DOHH2 (cell line): ENCODE data around the gene FAAP100.

ENCODE experiments used
- H3F3A ChIP-seq: fragments of 200-600 bp; sonication (generic), shearing (Covaris generic); 2 replicates; pipeline ENCODE4 v1.6.0; 2016; ENCODE audit warnings: antibody characterized with exemption, mild to moderate bottlenecking; ENCODE audit not compliant: control insufficient read depth, insufficient read depth
- H3K27ac ChIP-seq: fragments of 200-600 bp; sonication (generic); 2 replicates; pipeline ENCODE4 v1.5.1; 2014; ENCODE audit warnings: low read depth, mild to moderate bottlenecking, low read length, moderate library complexity
- H3K27me3 ChIP-seq: fragments of 200-600 bp; sonication (generic); 2 replicates; pipeline ENCODE4 v1.6.1; 2014; ENCODE audit warnings: mild to moderate bottlenecking, low read length, mixed read lengths; ENCODE audit not compliant: control insufficient read depth
- H3K36me3 ChIP-seq: fragments of 200-600 bp; sonication (generic); 2 replicates; pipeline ENCODE4 v1.6.1; 2014; ENCODE audit warnings: mild to moderate bottlenecking, low read length, moderate library complexity, mixed read lengths; ENCODE audit not compliant: control insufficient read depth
- H3K4me1 ChIP-seq: fragments of 200-600 bp; sonication (generic); 2 replicates; pipeline ENCODE4 v1.6.1; 2014; ENCODE audit warnings: mild to moderate bottlenecking, low read length, mixed read lengths; ENCODE audit not compliant: control insufficient read depth
- H3K4me2 ChIP-seq: fragments of 200-600 bp; sonication (generic); 2 replicates; pipeline ENCODE4 v1.6.0; 2014; ENCODE audit warnings: mild to moderate bottlenecking, low read length, moderate library complexity
- H3K4me3 ChIP-seq: fragments of 200-600 bp; sonication (generic); 2 replicates; pipeline ENCODE4 v1.5.1; 2014; ENCODE audit warnings: mild to moderate bottlenecking, low read length, mixed read lengths
- H3K79me2 ChIP-seq: fragments of 200-600 bp; sonication (generic); 2 replicates; pipeline ENCODE4 v1.6.1; 2014; ENCODE audit warnings: mild to moderate bottlenecking, low read length, mixed read lengths; ENCODE audit not compliant: control insufficient read depth
- H3K9me2 ChIP-seq: fragments of 200-600 bp; sonication (generic); replicated peaks from 2 replicates; pipeline ENCODE4 v1.6.1; 2014; ENCODE audit warnings: mild to moderate bottlenecking, low read length, mixed read lengths; ENCODE audit not compliant: control insufficient read depth
- H3K9me3 ChIP-seq: fragments of 200-600 bp; sonication (generic); 2 replicates; pipeline ENCODE4 v1.6.1; 2014; ENCODE audit warnings: antibody characterized with exemption, low read length, mixed read lengths; ENCODE audit not compliant: control insufficient read depth, insufficient read depth
- H4K20me1 ChIP-seq: fragments of 200-600 bp; sonication (generic); 2 replicates; pipeline ENCODE4 v1.6.0; 2014; ENCODE audit warnings: low read depth, mild to moderate bottlenecking, antibody characterized with exemption, low read length, moderate library complexity; ENCODE audit not compliant: control insufficient read depth, insufficient read depth
- CTCF ChIP-seq: fragments of 200-600 bp; sonication (generic); IDR thresholded peaks from one replicate; pipeline ENCODE4 v1.5.1; 2014; ENCODE audit warnings: antibody characterized with exemption, mild to moderate bottlenecking, low read depth, low read length; ENCODE audit not compliant: poor library complexity, severe bottlenecking
- EZH2phosphoT487 ChIP-seq: fragments of 200-600 bp; sonication (generic); IDR thresholded peaks from 2 replicates; pipeline ENCODE4 v1.6.1; 2017; ENCODE audit warnings: borderline replicate concordance, mild to moderate bottlenecking, antibody characterized with exemption, low read length, moderate library complexity, mixed read lengths

The FAAP100 gene

DNA sequence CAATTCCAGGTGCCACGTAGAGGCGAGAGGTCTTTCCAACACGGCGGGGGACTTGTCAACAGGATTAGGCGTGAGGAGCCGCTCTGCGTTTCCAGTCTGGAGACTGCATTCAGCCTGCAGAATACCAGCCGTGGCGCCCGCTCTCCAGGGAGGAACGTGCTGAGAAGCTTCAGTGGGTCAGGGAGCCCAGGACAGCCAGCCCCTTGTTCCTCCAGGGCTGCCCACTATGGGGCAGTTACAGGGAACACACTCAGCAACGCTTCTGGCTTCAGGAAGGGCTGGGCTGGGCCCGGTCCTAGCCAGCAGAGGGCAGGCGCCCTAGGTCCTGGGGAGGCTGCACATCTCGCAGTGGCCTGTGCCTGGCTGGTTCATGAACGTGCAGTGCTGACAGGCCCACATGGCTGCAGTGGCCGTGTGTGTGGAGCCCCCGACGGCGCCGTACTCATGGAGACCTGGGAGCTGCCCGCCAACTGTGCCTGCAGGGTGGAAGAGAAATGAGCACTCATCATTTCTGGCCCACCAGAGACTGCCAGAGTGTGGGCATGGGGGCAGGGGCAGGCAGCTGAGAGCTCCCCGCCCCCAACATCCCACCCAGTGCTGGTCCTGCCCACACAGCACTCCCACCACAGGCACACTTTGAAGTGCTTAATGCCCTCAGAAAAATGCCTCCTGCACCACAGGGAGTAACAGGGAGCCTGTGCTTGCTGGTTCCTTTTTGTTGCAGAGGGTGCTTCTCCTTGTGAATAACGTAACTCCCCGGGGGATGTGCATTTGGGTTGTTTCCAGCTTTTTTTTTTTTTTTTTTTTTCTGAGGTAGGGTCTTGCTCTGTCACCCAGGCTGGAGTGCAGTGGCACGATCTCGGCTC lies 7.0 kb upstream of the FAAP100 start:
- Histone ChIP-seq H3K4me1 (peaks cover 16% of the 10 kb centered on the region), H3K9me3 (no peaks in the 10 kb centered on the region), H4K20me1 (no peaks in the 10 kb centered on the region), H3K4me2 (no peak overlapping the region), H3K27ac (no peak overlapping the region), H3K9me2 (no peaks in the 10 kb centered on the region), H3K36me3 (peaks cover 50% of the 10 kb centered on the region), H3K4me3 (no peak overlapping the region), H3K79me2 (no peaks in the 10 kb centered on the region), H3F3A (peaks cover 5% of the 10 kb centered on the region), H3K27me3 (no peaks in the 10 kb centered on the region)
- TF ChIP-seq EZH2phosphoT487 = no peak
- TF ChIP-seq CTCF = peak; percentile 10

DNA sequence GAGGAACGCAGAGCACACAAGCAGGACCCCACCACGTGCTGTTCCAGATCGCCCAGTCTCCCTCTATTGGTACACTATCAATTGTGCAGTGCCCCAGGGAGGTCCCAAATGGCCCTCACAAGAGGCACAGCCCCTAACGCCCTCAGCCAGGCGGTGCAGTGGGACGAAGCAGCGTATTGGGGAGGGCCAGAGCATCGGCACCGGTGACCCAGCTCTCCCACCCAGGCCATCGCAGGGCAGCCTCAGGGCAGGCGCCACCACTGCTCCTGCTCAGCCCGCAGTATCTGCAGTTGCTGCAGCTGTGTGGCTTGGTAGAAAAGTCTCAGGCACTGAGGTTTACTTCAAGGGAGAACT lies 5.9 kb upstream of the FAAP100 start:
- Histone ChIP-seq H3K79me2 (no peaks in the 10 kb centered on the region), H3K27me3 (no peaks in the 10 kb centered on the region), H3K4me3 (no peak overlapping the region), H3K9me3 (no peaks in the 10 kb centered on the region), H3K27ac (no peak overlapping the region), H3K4me2 (no peak overlapping the region), H3K4me1 (peaks cover 27% of the 10 kb centered on the region), H4K20me1 (no peaks in the 10 kb centered on the region), H3K36me3 (peaks cover 40% of the 10 kb centered on the region), H3F3A (peaks cover 11% of the 10 kb centered on the region), H3K9me2 (no peaks in the 10 kb centered on the region)
- TF ChIP-seq CTCF (no peak), EZH2phosphoT487 (no peak)

- Histone ChIP-seq H3K4me3 (no peak overlapping the region), H4K20me1 (no peaks in the 10 kb centered on the region), H3K27ac (no peak overlapping the region), H3K27me3 (no peaks in the 10 kb centered on the region), H3K4me1 (peaks cover 28% of the 10 kb centered on the region), H3K79me2 (no peaks in the 10 kb centered on the region), H3K9me3 (no peaks in the 10 kb centered on the region), H3K36me3 (peaks cover 37% of the 10 kb centered on the region), H3K4me2 (no peak overlapping the region), H3F3A (peaks cover 12% of the 10 kb centered on the region), H3K9me2 (no peaks in the 10 kb centered on the region)
- TF ChIP-seq CTCF (no peak), EZH2phosphoT487 (no peak)
These were observed 5.3 kb upstream of the FAAP100 start for GRCh38 chr17:81557276-81558114.
